ENCODE data around the gene WDR89.

Gene WDR89

DNA sequence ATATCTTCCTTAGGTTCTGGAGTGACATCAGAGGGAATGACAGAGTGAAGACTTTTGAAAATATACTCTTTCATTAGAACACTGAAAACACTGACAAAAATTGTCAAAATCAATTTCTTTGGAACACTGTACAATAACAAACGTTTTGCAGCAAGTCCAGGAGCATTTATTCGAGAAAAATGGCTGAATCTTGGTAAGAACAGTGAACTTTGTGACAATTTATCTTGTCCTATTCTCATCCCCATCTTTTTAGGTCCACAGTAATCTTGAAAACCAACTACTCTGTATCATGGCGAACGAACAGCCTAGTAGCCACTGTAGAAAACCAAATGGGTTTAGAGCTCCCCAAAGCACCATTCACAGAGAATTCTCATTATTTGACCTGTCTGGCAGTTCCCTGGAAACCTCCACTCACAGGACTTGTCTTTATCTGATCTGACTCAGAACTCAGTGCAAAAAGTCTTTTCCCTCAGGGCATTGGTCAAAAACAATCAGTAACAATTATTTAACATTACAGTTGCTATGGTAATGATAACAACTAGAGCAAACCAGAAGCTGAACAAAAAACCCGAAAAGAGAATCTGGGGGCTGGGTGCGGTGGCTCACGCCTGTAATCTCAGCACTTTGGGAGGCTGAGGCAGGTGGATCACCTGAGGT is 78.2 kb downstream of the WDR89 start:
- Histone ChIP-seq H3K27me3 (ENCODE audit: insufficient read depth, low read length, poor library complexity) (no peaks in the 10 kb centered on the region), H3K4me1 (ENCODE audit: control insufficient read depth, low read depth, low read length) (no peaks in the 10 kb centered on the region), H2BK120ac (ENCODE audit: low read depth, low read length) (no peak overlapping the region), H4K8ac (ENCODE audit: low read depth, low read length) (no peak overlapping the region), H4K5ac (ENCODE audit: low read length) (no peak overlapping the region), H2AK5ac (ENCODE audit: low read length) (no peak overlapping the region), H3K56ac (ENCODE audit: low read length) (no peak overlapping the region), H3K9ac (ENCODE audit: low read length) (no peak overlapping the region), H3K4me2 (ENCODE audit: low read length) (no peak overlapping the region), H3K79me1 (ENCODE audit: low read length) (no peaks in the 10 kb centered on the region), H3K4me3 (ENCODE audit: low read length) (no peak overlapping the region), H3K27ac (ENCODE audit: low read depth, low read length) (no peak overlapping the region), H3K23ac (ENCODE audit: low read length) (no peak overlapping the region), H3K79me2 (ENCODE audit: control insufficient read depth, insufficient read depth, low read length) (no peaks in the 10 kb centered on the region), H2BK5ac (ENCODE audit: low read length) (no peak overlapping the region), H3K4ac (ENCODE audit: low read depth, low read length) (no peak overlapping the region), H3K18ac (ENCODE audit: low read length) (no peak overlapping the region), H2BK15ac (replicated peaks; ENCODE audit: low read depth) (no peak overlapping the region), H3K36me3 (ENCODE audit: control insufficient read depth, insufficient read depth, low read length) (no peaks in the 10 kb centered on the region)
- WGBS (ENCODE audit: extremely low coverage, insufficient coverage, low lambda C conversion rate): no CpG with 5 or more reads among the region's 7 CpGs
- DNase-seq: peak; percentile 79

- no peak overlapping the region for H2BK5ac ChIP-seq (ENCODE audit: low read length)
- no peak overlapping the region for H2AK5ac ChIP-seq (ENCODE audit: low read length)
- no peak overlapping the region for H3K4me2 ChIP-seq (ENCODE audit: low read length)
- no CpG with 5 or more reads among the region's 3 CpGs for WGBS (ENCODE audit: extremely low coverage, insufficient coverage, low lambda C conversion rate)
- H3K79me2 ChIP-seq (ENCODE audit: control insufficient read depth, insufficient read depth, low read length): no peaks in the 10 kb centered on the region
- H3K56ac ChIP-seq (ENCODE audit: low read length): no peak overlapping the region
- no peak overlapping the region for H4K8ac ChIP-seq (ENCODE audit: low read depth, low read length)
- H3K23ac ChIP-seq (ENCODE audit: low read length): no peak overlapping the region
- H3K18ac ChIP-seq (ENCODE audit: low read length): no peak overlapping the region
- no peak overlapping the region for H3K4ac ChIP-seq (ENCODE audit: low read depth, low read length)
- no peak overlapping the region for H4K5ac ChIP-seq (ENCODE audit: low read length)
- no peaks in the 10 kb centered on the region for H3K36me3 ChIP-seq (ENCODE audit: control insufficient read depth, insufficient read depth, low read length)
- no peak overlapping the region for H3K4me3 ChIP-seq (ENCODE audit: low read length)
- no peaks in the 10 kb centered on the region for H3K27me3 ChIP-seq (ENCODE audit: insufficient read depth, low read length, poor library complexity)
- DNase-seq: no peak
- H3K9ac ChIP-seq (ENCODE audit: low read length): no peak overlapping the region
- no peaks in the 10 kb centered on the region for H3K4me1 ChIP-seq (ENCODE audit: control insufficient read depth, low read depth, low read length)
- H3K79me1 ChIP-seq (ENCODE audit: low read length): no peaks in the 10 kb centered on the region
- no peak overlapping the region for H3K27ac ChIP-seq (ENCODE audit: low read depth, low read length)
- no peak overlapping the region for H2BK15ac ChIP-seq (replicated peaks; ENCODE audit: low read depth)
- no peak overlapping the region for H2BK120ac ChIP-seq (ENCODE audit: low read depth, low read length)
These were observed 79.3 kb downstream of the WDR89 start for GRCh38 chr14:63562405-63562804.

DNA sequence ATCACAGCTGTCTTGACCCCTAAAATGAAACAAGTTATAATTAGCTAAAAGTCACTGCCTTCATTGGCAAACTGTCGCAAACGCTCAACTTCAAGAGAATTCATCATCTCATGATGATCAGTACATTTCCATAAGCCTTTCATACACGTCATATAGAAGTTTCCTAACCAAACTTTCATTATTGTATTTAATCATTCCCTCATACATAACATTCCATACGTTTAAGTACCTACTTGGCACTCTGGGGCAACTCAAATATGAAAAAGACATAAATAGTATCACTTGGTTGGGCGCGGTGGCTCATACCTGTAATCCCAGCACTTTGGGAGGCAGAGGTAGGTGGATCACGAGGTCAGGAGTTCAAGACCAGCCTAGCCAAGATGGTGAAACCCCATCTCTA is 86.1 kb downstream of the WDR89 start:
- Histone ChIP-seq H4K8ac (ENCODE audit: low read depth, low read length) (no peak overlapping the region), H3K27me3 (ENCODE audit: insufficient read depth, low read length, poor library complexity) (no peaks in the 10 kb centered on the region), H3K79me2 (ENCODE audit: control insufficient read depth, insufficient read depth, low read length) (no peaks in the 10 kb centered on the region), H3K56ac (ENCODE audit: low read length) (no peak overlapping the region), H2BK15ac (replicated peaks; ENCODE audit: low read depth) (no peak overlapping the region), H3K4me1 (ENCODE audit: control insufficient read depth, low read depth, low read length) (no peaks in the 10 kb centered on the region), H2AK5ac (ENCODE audit: low read length) (no peak overlapping the region), H3K18ac (ENCODE audit: low read length) (no peak overlapping the region), H3K79me1 (ENCODE audit: low read length) (no peaks in the 10 kb centered on the region), H2BK120ac (ENCODE audit: low read depth, low read length) (no peak overlapping the region), H3K27ac (ENCODE audit: low read depth, low read length) (no peak overlapping the region), H3K9ac (ENCODE audit: low read length) (no peak overlapping the region), H2BK5ac (ENCODE audit: low read length) (no peak overlapping the region), H3K4ac (ENCODE audit: low read depth, low read length) (no peak overlapping the region), H3K36me3 (ENCODE audit: control insufficient read depth, insufficient read depth, low read length) (no peaks in the 10 kb centered on the region), H4K5ac (ENCODE audit: low read length) (no peak overlapping the region), H3K23ac (ENCODE audit: low read length) (no peak overlapping the region), H3K4me2 (ENCODE audit: low read length) (no peak overlapping the region), H3K4me3 (ENCODE audit: low read length) (no peak overlapping the region)
- WGBS (ENCODE audit: extremely low coverage, insufficient coverage, low lambda C conversion rate): 100% methylated on average over 2 of the region's 7 CpGs
- no peak for DNase-seq

- no peak overlapping the region for H4K5ac ChIP-seq (ENCODE audit: low read length)
- no peak overlapping the region for H3K4ac ChIP-seq (ENCODE audit: low read depth, low read length)
- H3K4me1 ChIP-seq (ENCODE audit: control insufficient read depth, low read depth, low read length): no peaks in the 10 kb centered on the region
- H2BK5ac ChIP-seq (ENCODE audit: low read length): no peak overlapping the region
- no peak overlapping the region for H3K27ac ChIP-seq (ENCODE audit: low read depth, low read length)
- DNase-seq: no peak
- H2BK120ac ChIP-seq (ENCODE audit: low read depth, low read length): no peak overlapping the region
- no peak overlapping the region for H3K9ac ChIP-seq (ENCODE audit: low read length)
- H2AK5ac ChIP-seq (ENCODE audit: low read length): no peak overlapping the region
- no peaks in the 10 kb centered on the region for H3K27me3 ChIP-seq (ENCODE audit: insufficient read depth, low read length, poor library complexity)
- no peak overlapping the region for H3K23ac ChIP-seq (ENCODE audit: low read length)
- H3K4me2 ChIP-seq (ENCODE audit: low read length): no peak overlapping the region
- no peaks in the 10 kb centered on the region for H3K79me1 ChIP-seq (ENCODE audit: low read length)
- no peak overlapping the region for H4K8ac ChIP-seq (ENCODE audit: low read depth, low read length)
- no peak overlapping the region for H3K56ac ChIP-seq (ENCODE audit: low read length)
- no peaks in the 10 kb centered on the region for H3K79me2 ChIP-seq (ENCODE audit: control insufficient read depth, insufficient read depth, low read length)
- H3K18ac ChIP-seq (ENCODE audit: low read length): no peak overlapping the region
- H3K4me3 ChIP-seq (ENCODE audit: low read length): no peak overlapping the region
- no CpG with 5 or more reads among the region's 3 CpGs for WGBS (ENCODE audit: extremely low coverage, insufficient coverage, low lambda C conversion rate)
- H2BK15ac ChIP-seq (replicated peaks; ENCODE audit: low read depth): no peak overlapping the region
- H3K36me3 ChIP-seq (ENCODE audit: control insufficient read depth, insufficient read depth, low read length): no peaks in the 10 kb centered on the region
These were observed 90.3 kb downstream of the WDR89 start for GRCh38 chr14:63551332-63551731.

DNA sequence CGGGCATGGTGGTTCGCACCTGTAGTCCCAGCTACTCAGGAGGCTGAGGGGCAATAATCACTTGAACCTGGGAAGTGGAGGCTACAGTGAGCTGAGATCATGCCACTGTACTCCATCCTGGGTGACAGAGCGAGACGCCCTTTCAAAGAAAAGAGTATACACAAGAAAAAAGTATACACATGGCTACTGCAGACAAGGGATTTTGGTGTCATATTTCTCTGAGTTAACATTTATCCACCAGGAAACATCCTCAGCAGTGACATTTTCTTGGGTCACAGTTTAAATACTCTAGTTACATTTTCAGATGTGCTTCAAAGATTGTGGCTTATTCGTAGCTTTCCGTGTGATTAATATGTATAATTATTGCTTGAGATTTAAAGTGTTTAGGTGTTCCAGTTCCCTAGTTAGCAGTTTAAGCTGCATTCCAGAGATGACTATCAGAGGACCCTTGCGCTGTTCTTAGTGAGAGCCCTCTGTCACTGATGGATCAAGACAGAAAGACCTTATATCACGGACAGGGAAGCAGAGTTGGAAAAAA is 93.8 kb downstream of the WDR89 start:
- no peak overlapping the region for H2BK120ac ChIP-seq (ENCODE audit: low read depth, low read length)
- H2BK15ac ChIP-seq (replicated peaks; ENCODE audit: low read depth): no peak overlapping the region
- H3K27me3 ChIP-seq (ENCODE audit: insufficient read depth, low read length, poor library complexity): no peaks in the 10 kb centered on the region
- DNase-seq: no peak
- no peak overlapping the region for H3K9ac ChIP-seq (ENCODE audit: low read length)
- no peaks in the 10 kb centered on the region for H3K79me2 ChIP-seq (ENCODE audit: control insufficient read depth, insufficient read depth, low read length)
- no peak overlapping the region for H3K27ac ChIP-seq (ENCODE audit: low read depth, low read length)
- H3K23ac ChIP-seq (ENCODE audit: low read length): no peak overlapping the region
- no peaks in the 10 kb centered on the region for H3K79me1 ChIP-seq (ENCODE audit: low read length)
- H3K4ac ChIP-seq (ENCODE audit: low read depth, low read length): no peak overlapping the region
- H4K5ac ChIP-seq (ENCODE audit: low read length): no peak overlapping the region
- H4K8ac ChIP-seq (ENCODE audit: low read depth, low read length): no peak overlapping the region
- H2AK5ac ChIP-seq (ENCODE audit: low read length): no peak overlapping the region
- no peak overlapping the region for H3K56ac ChIP-seq (ENCODE audit: low read length)
- no peak overlapping the region for H3K18ac ChIP-seq (ENCODE audit: low read length)
- no peaks in the 10 kb centered on the region for H3K4me1 ChIP-seq (ENCODE audit: control insufficient read depth, low read depth, low read length)
- H2BK5ac ChIP-seq (ENCODE audit: low read length): no peak overlapping the region
- no CpG with 5 or more reads among the region's 8 CpGs for WGBS (ENCODE audit: extremely low coverage, insufficient coverage, low lambda C conversion rate)
- H3K4me2 ChIP-seq (ENCODE audit: low read length): no peak overlapping the region
- H3K36me3 ChIP-seq (ENCODE audit: control insufficient read depth, insufficient read depth, low read length): no peaks in the 10 kb centered on the region
- no peak overlapping the region for H3K4me3 ChIP-seq (ENCODE audit: low read length)
